ENCODE results near the gene LCNL1.
A peak's percentile ranks its signal among the peaks of the same experiment; 100 is the strongest.

Gene LCNL1

GRCh38 chr9:136995362-136995761 is 12.6 kb downstream of the LCNL1 start:
- DNase-seq = no peak

GRCh38 chr9:136995772-136996311 is 13.0 kb downstream of the LCNL1 start:
- no peak for DNase-seq

- DNase-seq = peak; percentile 67
Measured at GRCh38 chr9:136996361-136997292, 13.8 kb downstream of the LCNL1 start, which contains the start of gene CLIC3. TSS of gene CLIC3 (minus strand) at chr9:136996568. CDS start at chr9:136996543, 25 bp downstream.

- no peak for DNase-seq
Measured at GRCh38 chr9:136997371-136997770, 14.6 kb downstream of the LCNL1 start.

- DNase-seq = peak; percentile 57
Measured at GRCh38 chr9:136997830-136998234, 15.0 kb downstream of the LCNL1 start.

- DNase-seq = peak; percentile 44
Measured at GRCh38 chr9:137000177-137000930, 17.6 kb downstream of the LCNL1 start.

- no peak for DNase-seq
Measured at GRCh38 chr9:137001857-137002645, 19.3 kb downstream of the LCNL1 start.

- DNase-seq = no peak
Measured at GRCh38 chr9:137002646-137003041, 19.9 kb downstream of the LCNL1 start.

GRCh38 chr9:137004285-137004684 is 21.5 kb downstream of the LCNL1 start:
- peak; percentile 37 for DNase-seq

- DNase-seq = no peak
Measured at GRCh38 chr9:137006116-137007003, 23.6 kb downstream of the LCNL1 start.

GRCh38 chr9:137007108-137007815 is 24.5 kb downstream of the LCNL1 start:
- DNase-seq = no peak

GRCh38 chr9:137007816-137008270 is 25.1 kb downstream of the LCNL1 start:
- DNase-seq = no peak

- DNase-seq = no peak
Measured at GRCh38 chr9:137008312-137008711, 25.5 kb downstream of the LCNL1 start.

- no peak for DNase-seq
Measured at GRCh38 chr9:137009217-137009616, 26.4 kb downstream of the LCNL1 start.

- DNase-seq = no peak
Measured at GRCh38 chr9:137009938-137010732, 27.3 kb downstream of the LCNL1 start.

- no peak for DNase-seq
Measured at GRCh38 chr9:137011156-137011555, 28.4 kb downstream of the LCNL1 start.

- no peak for DNase-seq
Measured at GRCh38 chr9:137011907-137012675, 29.3 kb downstream of the LCNL1 start.

- no peak for DNase-seq
Measured at GRCh38 chr9:137012694-137013570, 30.1 kb downstream of the LCNL1 start.

Data from CD4-positive, alpha-beta T cell treated with Interleukin-10 for 1 hour (primary cell).